Keratinocyte (primary cell): ENCODE results near the gene NID2. TPM values are rescaled to one million over a fixed set of nuclear protein-coding genes. Genes with fewer than 3 reads are reported as not detected.

Experiments used
- DNase-seq: peaks from one replicate; pipeline ENCODE4 v3.0.0-alpha.2; 2011; ENCODE audit warnings: low read depth, missing footprints, low spot score
- FAIRE-seq: peaks from 2 replicates; lab custom pipeline; 2011; peaks lifted over from hg19 to GRCh38; lab: Jason Lieb, UNC
- H2AFZ ChIP-seq: 2 replicates; pipeline ENCODE4 v1.6.0; 2012; ENCODE audit warnings: low read length, control low read depth, inconsistent platforms; ENCODE audit not compliant: control insufficient read depth
- H3K27ac ChIP-seq: 2 replicates; pipeline ENCODE4 v1.5.1; 2011; ENCODE audit warnings: low read length; ENCODE audit not compliant: control insufficient read depth, insufficient read depth
- H3K27me3 ChIP-seq: 3 replicates; pipeline ENCODE4 v1.6.0; 2011; ENCODE audit warnings: low read length; ENCODE audit not compliant: control insufficient read depth, insufficient read depth; ENCODE audit errors: extremely low read depth
- H3K36me3 ChIP-seq, 2 experiments: 2 replicates in 1 of 2; 3 replicates in 1 of 2; pipeline ENCODE4 v1.5.1; 2011; ENCODE audit warnings: low read length in 2 of 2, mild to moderate bottlenecking in 1 of 2; ENCODE audit not compliant: control insufficient read depth in 2 of 2, insufficient read depth in 2 of 2; ENCODE audit errors: extremely low read depth in 1 of 2
- H3K4me1 ChIP-seq: 3 replicates; pipeline ENCODE4 v1.5.1; 2011; ENCODE audit warnings: low read length; ENCODE audit not compliant: control insufficient read depth, insufficient read depth; ENCODE audit errors: extremely low read depth
- H3K4me2 ChIP-seq: 3 replicates; pipeline ENCODE4 v1.6.0; 2011; ENCODE audit warnings: low read depth, low read length; ENCODE audit not compliant: control insufficient read depth, insufficient read depth; ENCODE audit errors: extremely low read depth
- H3K4me3 ChIP-seq, 3 experiments: fragments of 200-600 bp in 1 of 3; sonication (generic) in 1 of 3; 2 replicates in 2 of 3; 3 replicates in 1 of 3; pipeline ENCODE4 v1.5.1; 2011 to 2016; ENCODE audit warnings: low read length in 3 of 3, mild to moderate bottlenecking in 3 of 3, control low read depth in 2 of 3, inconsistent platforms in 1 of 3, low read depth in 1 of 3, mixed read lengths in 1 of 3, mixed run types in 1 of 3, moderate library complexity in 1 of 3; ENCODE audit not compliant: control insufficient read depth in 2 of 3, insufficient read depth in 2 of 3; ENCODE audit errors: extremely low read depth in 1 of 3
- H3K79me2 ChIP-seq: 2 replicates; pipeline ENCODE4 v1.6.0; 2012; ENCODE audit warnings: low read length; ENCODE audit not compliant: control insufficient read depth, insufficient read depth
- H3K9ac ChIP-seq: 3 replicates; pipeline ENCODE4 v1.6.0; 2011; ENCODE audit warnings: low read length; ENCODE audit not compliant: control insufficient read depth, insufficient read depth; ENCODE audit errors: extremely low read depth
- H3K9me1 ChIP-seq: 3 replicates; pipeline ENCODE4 v1.6.0; 2011; ENCODE audit warnings: low read length; ENCODE audit not compliant: control insufficient read depth, insufficient read depth; ENCODE audit errors: extremely low read depth
- H3K9me3 ChIP-seq: 2 replicates; pipeline ENCODE4 v1.5.1; 2012; ENCODE audit warnings: low read depth, low read length; ENCODE audit not compliant: control insufficient read depth
- H4K20me1 ChIP-seq: 3 replicates; pipeline ENCODE4 v1.6.0; 2011; ENCODE audit warnings: low read length; ENCODE audit not compliant: control insufficient read depth, insufficient read depth; ENCODE audit errors: extremely low read depth
- CTCF ChIP-seq, 3 experiments: IDR thresholded peaks in 1 of 3; conservative IDR thresholded peaks in 1 of 3; optimal IDR thresholded peaks in 1 of 3; 2 replicates in 2 of 3; 3 replicates in 1 of 3; pipeline versions ENCODE3 to v1.5.1; 2011; ENCODE audit warnings: low read length in 3 of 3, mild to moderate bottlenecking in 3 of 3, moderate library complexity in 2 of 3, control low read depth in 1 of 3, inconsistent platforms in 1 of 3; ENCODE audit not compliant: insufficient read depth in 2 of 3; ENCODE audit errors: extremely low read depth in 1 of 3
- EZH2 ChIP-seq: IDR thresholded peaks from one replicate; pipeline ENCODE4 v1.6.1; 2012; ENCODE audit warnings: inconsistent platforms, mild to moderate bottlenecking, low read length, moderate library complexity
- dilution Hi-C: fragments of 300-500 bp; cut with MboI; formaldehyde crosslinking; loops from one replicate; pipeline ENCODE4 v1.7.0; 2020; ENCODE audit warnings: low sequenced_read_pairs; ENCODE audit not compliant: extremely low pct_ligation_motif_present
- polyA plus RNA-seq, 5 experiments: library from polyadenylated mRNA; depleted of rRNA in 3 of 5; stranded (reverse) in 3 of 5; stranded (forward) in 1 of 5; unstranded in 1 of 5; fragments of >200 nt; gene quantifications; 1 replicate in 1 of 5; 2 replicates in 3 of 5; 3 replicates in 1 of 5; pipeline versions ENCODE4 v1.2.1 to v1.2.3, GENCODE V29; 2011 to 2012; ENCODE audit warnings: missing spikeins in 2 of 5, low read depth in 1 of 5, low replicate concordance in 1 of 5

NID2 gene
- polyA plus RNA-seq, 1 donor (not counting 4 experiments of a cell fraction or from before 2014, with no cell fraction given): 1.7 TPM

GRCh38 chr14:52111583-52111982, 42.7 kb upstream of the NID2 start:
- Histone ChIP-seq H3K9ac (no peak overlapping the region), H3K9me1 (no peaks in the 10 kb centered on the region), H3K79me2 (no peaks in the 10 kb centered on the region), H3K36me3 (no peaks in the 10 kb centered on the region), H4K20me1 (no peaks in the 10 kb centered on the region), H3K4me1 (peaks cover 13% of the 10 kb centered on the region), H3K9me3 (no peaks in the 10 kb centered on the region), H3K4me3 (no peak overlapping the region), H2AFZ (no peak overlapping the region), H3K27me3 (no peaks in the 10 kb centered on the region), H3K4me2 (no peak overlapping the region), H3K27ac (peak overlapping the region; percentile 70)
- FAIRE-seq (no peak), DNase-seq (peak; percentile 59)
- dilution Hi-C loops: no loop called here
- TF ChIP-seq EZH2 (no peak), CTCF (optimal IDR thresholded peaks at IDR 0.05 in 1 of 3, IDR thresholded peaks at IDR 0.05 in 1 of 3, conservative IDR thresholded peaks at IDR 0.05 in 1 of 3; ENCODE audit: extremely low read depth in 1 of 3, insufficient read depth in 2 of 3, low read length in 3 of 3) (no peak)

GRCh38 chr14:52110441-52111086, 41.7 kb upstream of the NID2 start:
- Histone ChIP-seq H2AFZ (no peak overlapping the region), H3K9ac (no peak overlapping the region), H3K9me1 (no peaks in the 10 kb centered on the region), H3K4me1 (peaks cover 13% of the 10 kb centered on the region), H3K4me3 (no peak overlapping the region), H3K36me3 (no peaks in the 10 kb centered on the region), H3K9me3 (no peaks in the 10 kb centered on the region), H4K20me1 (no peaks in the 10 kb centered on the region), H3K27me3 (no peaks in the 10 kb centered on the region), H3K27ac (no peak overlapping the region), H3K79me2 (no peaks in the 10 kb centered on the region), H3K4me2 (no peak overlapping the region)
- DNase-seq (no peak), FAIRE-seq (no peak)
- dilution Hi-C loops: no loop called here
- TF ChIP-seq CTCF (optimal IDR thresholded peaks at IDR 0.05 in 1 of 3, IDR thresholded peaks at IDR 0.05 in 1 of 3, conservative IDR thresholded peaks at IDR 0.05 in 1 of 3; ENCODE audit: extremely low read depth in 1 of 3, insufficient read depth in 2 of 3, low read length in 3 of 3): no peak
- TF ChIP-seq EZH2: no peak
